ENCODE data around the gene IQSEC1.

GRCh38 chr3:13062647-13063046, 10.6 kb downstream of the IQSEC1 start:
- TF ChIP-seq CTCF (IDR thresholded peaks at IDR 0.05) (no peak), POLR2AphosphoS5 (IDR thresholded peaks at IDR 0.05) (no peak)

All from sigmoid colon (tissue), 4 donors.